Glutamatergic neuron (in vitro differentiated cells): ENCODE results near the gene MRPS18B. TPM values are rescaled to one million over a fixed set of nuclear protein-coding genes. Genes with fewer than 3 reads are reported as not detected.
A peak's percentile ranks its signal among the peaks of the same experiment; 100 is the strongest.

Source experiments
- DNase-seq: peaks from one replicate; pipeline ENCODE4 v3.0.0; 2022
- H3K27ac Mint-ChIP-seq: one replicate; pipeline ENCODE4 v1.8.0; 2020; ENCODE audit warnings: mild to moderate bottlenecking, mixed read lengths, inconsistent platforms; ENCODE audit not compliant: unreplicated experiment
- H3K27me3 Mint-ChIP-seq: one replicate; pipeline ENCODE4 v1.8.0; 2020; ENCODE audit warnings: mild to moderate bottlenecking, moderate library complexity, mixed read lengths, inconsistent platforms; ENCODE audit not compliant: unreplicated experiment
- H3K36me3 Mint-ChIP-seq: one replicate; pipeline ENCODE4 v1.8.0; 2020; ENCODE audit warnings: mild to moderate bottlenecking, mixed read lengths, inconsistent platforms; ENCODE audit not compliant: unreplicated experiment
- H3K4me1 Mint-ChIP-seq: one replicate; pipeline ENCODE4 v1.8.0; 2020; ENCODE audit warnings: mild to moderate bottlenecking, low read depth, mixed read lengths, inconsistent platforms; ENCODE audit not compliant: unreplicated experiment
- H3K4me3 Mint-ChIP-seq: one replicate; pipeline ENCODE4 v1.8.0; 2020; ENCODE audit warnings: mild to moderate bottlenecking, mixed read lengths, inconsistent platforms; ENCODE audit not compliant: unreplicated experiment
- H3K9me3 Mint-ChIP-seq: one replicate; pipeline ENCODE4 v1.8.0; 2020; ENCODE audit warnings: mild to moderate bottlenecking, moderate library complexity, mixed read lengths, inconsistent platforms; ENCODE audit not compliant: unreplicated experiment
- CTCF ChIP-seq: fragments of 200-600 bp; sonication (generic); IDR thresholded peaks from one replicate; pipeline ENCODE4 v1.5.0; 2021; ENCODE audit not compliant: partially characterized antibody, unreplicated experiment
- microRNA-seq: library from miRNA; unstranded; fragments of <30 nt; microRNA quantifications from one replicate; pipeline ENCODE4, GENCODE V29; 2020; ENCODE audit not compliant: unreplicated experiment
- total RNA-seq: library from RNA; stranded (reverse); fragmentation: NEBNext Ultra II Directional; extraction: Animal tissue kit (Norgen Biotek cat#: 25700); gene quantifications from one replicate; pipeline ENCODE4 v1.2.1, GENCODE V29; 2021; ENCODE audit not compliant: unreplicated experiment

MRPS18B gene
- total RNA-seq, 1 donor from 2014 or later, result 40.0 TPM

DNA sequence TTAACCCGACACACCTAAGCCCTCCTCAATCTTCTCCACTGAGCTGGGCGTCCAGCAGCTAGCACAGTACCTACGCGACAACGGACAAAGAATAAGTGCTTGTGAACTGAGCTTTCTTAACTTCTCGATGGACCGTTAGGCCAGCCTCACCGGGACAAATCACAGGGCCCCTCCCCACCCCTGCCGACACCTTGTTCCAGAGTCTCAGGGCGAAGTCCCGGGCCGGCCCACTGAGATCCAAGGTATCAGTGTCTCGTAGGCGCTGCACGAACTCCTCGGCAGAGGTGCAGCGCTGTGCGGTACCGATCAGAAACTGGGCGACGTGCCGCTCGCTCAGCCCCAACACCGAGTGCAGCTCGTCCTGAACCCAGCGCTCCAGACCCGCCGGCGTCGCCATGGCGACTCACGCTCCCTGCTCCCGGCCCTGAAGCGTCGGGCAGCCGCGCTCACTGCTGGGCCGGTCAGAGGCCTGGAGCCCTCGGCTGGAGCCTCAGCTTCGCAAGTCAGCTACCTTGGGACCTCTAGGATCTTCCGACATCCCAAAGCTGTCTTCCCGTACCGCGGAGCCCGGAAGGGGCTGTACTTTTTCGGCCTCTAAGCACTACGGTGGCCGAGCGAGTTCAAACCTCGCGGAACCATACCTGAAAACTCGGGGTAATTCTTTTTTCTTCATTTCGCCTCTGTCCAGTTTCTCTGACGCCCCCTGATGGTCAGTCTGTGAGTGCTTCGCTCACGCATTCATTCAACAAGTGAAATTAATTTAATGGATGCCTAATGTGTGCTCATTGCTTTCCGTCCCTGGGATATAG is 55.0 kb downstream of the MRPS18B start, which contains the start of gene DHX16:
Gene DHX16 (minus strand): TSS at position 562 of the 809 bp plus-strand sequence. CDS start 165 bp downstream, at position 397.
- peak; percentile 85 for TF ChIP-seq CTCF
- peaks cover 7% of the 10 kb centered on the region for H3K9me3 Mint-ChIP-seq
- peaks cover 6% of the 10 kb centered on the region for H3K4me1 Mint-ChIP-seq
- peaks cover 4% of the 10 kb centered on the region for H3K27me3 Mint-ChIP-seq
- DNase-seq, result peak; percentile 95
- peaks cover 6% of the 10 kb centered on the region for H3K36me3 Mint-ChIP-seq
- H3K4me3 Mint-ChIP-seq, result peak within 1 kb of the TSS; percentile 74
- H3K27ac Mint-ChIP-seq, result peak within 1 kb of the TSS; percentile 48

Small RNAs within 50 kb of the gene (microRNA-seq; reads per million reads assigned to microRNA genes)
- gene MIR877, result 1,270 reads per million, percentile 90 among the genes with 10 or more reads in this experiment

Other genes starting within 250 kb of the MRPS18B start
- 18.1 TPM for gene HLA-E, start 128.3 kb upstream of the MRPS18B start, total RNA-seq
- gene GNL1, start 61.4 kb upstream of the MRPS18B start, total RNA-seq, result 42.1 TPM
- 34.7 TPM for gene PRR3, start 60.5 kb upstream of the MRPS18B start, total RNA-seq
- 62.7 TPM for gene ABCF1, start 46.4 kb upstream of the MRPS18B start, total RNA-seq
- gene PPP1R10, start 597 bp upstream of the MRPS18B start, total RNA-seq, result 99.7 TPM
- 131 TPM for gene ATAT1, start 9.0 kb downstream of the MRPS18B start, total RNA-seq
- 13.7 TPM for gene C6orf136, start 29.3 kb downstream of the MRPS18B start, total RNA-seq
- gene DHX16, start 55.2 kb downstream of the MRPS18B start, total RNA-seq, result 26.9 TPM
- 175 TPM for gene PPP1R18, start 68.8 kb downstream of the MRPS18B start, total RNA-seq
- gene NRM, start 73.1 kb downstream of the MRPS18B start, total RNA-seq, result 52.2 TPM
- gene MDC1, start 99.4 kb downstream of the MRPS18B start, total RNA-seq, result 50.4 TPM
- 2,264 TPM for gene TUBB, start 102.5 kb downstream of the MRPS18B start, total RNA-seq
- gene FLOT1, start 124.8 kb downstream of the MRPS18B start, total RNA-seq, result 191 TPM
- gene IER3, start 126.7 kb downstream of the MRPS18B start, total RNA-seq, result 13.5 TPM